Stomach (tissue), 4 donors: ENCODE measurements around the gene C17orf58.

Experiments
- CTCF ChIP-seq, 7 experiments: fragments of 450-650 bp in 4 of 7; fragments of 200-600 bp in 3 of 7; sonication (generic) in 3 of 7; IDR thresholded peaks; one replicate each; pipeline ENCODE4 v1.5.1; 2016 to 2019; ENCODE audit warnings: antibody characterized with exemption in 7 of 7, control low read depth in 2 of 7, mild to moderate bottlenecking in 1 of 7
- EP300 ChIP-seq: sonication (generic); formaldehyde crosslinking; IDR thresholded peaks from one replicate; pipeline ENCODE4 v1.6.1; 2017; ENCODE audit warnings: antibody characterized with exemption

- no peak for TF ChIP-seq CTCF (IDR thresholded peaks at IDR 0.05)
- TF ChIP-seq EP300: no peak
These were observed 15.8 kb downstream of the C17orf58 start for GRCh38 chr17:67980456-67980855.
